ENCODE data around the gene AQP1. TPM values are rescaled to one million over a fixed set of nuclear protein-coding genes. Genes with fewer than 3 reads are reported as not detected.

Gene AQP1
- total and polyA plus RNA-seq, 7 donors, result 75.0 to 229 (median 97.8) TPM

- Histone ChIP-seq H3K27ac (peak overlapping the region; percentile 36), H3K4me1 (peaks cover 19% of the 10 kb centered on the region), H3K9me3 (no peaks in the 10 kb centered on the region), H3K36me3 (ENCODE audit: insufficient read depth in 1 of 2, low read depth in 1 of 2) (no peaks in the 10 kb centered on the region), H3K4me3 (peak overlapping the region; percentile 27), H3K27me3 (ENCODE audit: insufficient read depth in 3 of 3, low read length in 2 of 3) (no peaks in the 10 kb centered on the region)
- ATAC-seq, result peak; percentile 71 to 85 (median 78)
- peak; percentile 54 to 70 for DNase-seq
- intact Hi-C loops (cut with DNase I), result loop anchor here in 1 of 2 donors (5.0 kb wide), 1 partner anchor 124 kb away; no protein-coding TSS in a partner anchor
- TF ChIP-seq CTCF (IDR thresholded peaks at IDR 0.05), result no peak
- WGBS, 3 donors, result 21 to 29% (median 28%) methylated on average over 24 of the region's 24 CpGs
These were observed 19.7 kb downstream of the AQP1 start for GRCh38 chr7:30931161-30931928.

- DNase-seq (no peak), ATAC-seq (no peak)
- no peak for TF ChIP-seq CTCF (IDR thresholded peaks at IDR 0.05)
- WGBS, 3 donors, result 53 to 67% (median 55%) methylated on average over 9 of the region's 9 CpGs
- Histone ChIP-seq H3K27ac (peak overlapping the region; percentile 36), H3K4me1 (peaks cover 19% of the 10 kb centered on the region), H3K4me3 (peak overlapping the region; percentile 27), H3K9me3 (no peaks in the 10 kb centered on the region), H3K27me3 (ENCODE audit: insufficient read depth in 3 of 3, low read length in 2 of 3) (no peaks in the 10 kb centered on the region), H3K36me3 (ENCODE audit: insufficient read depth in 1 of 2, low read depth in 1 of 2) (no peaks in the 10 kb centered on the region)
- intact Hi-C loops (cut with DNase I), result loop anchor here in 1 of 2 donors (5.0 kb wide), 1 partner anchor 125 kb away; no protein-coding TSS in a partner anchor
These were observed 20.4 kb downstream of the AQP1 start for GRCh38 chr7:30931929-30932540.

- intact Hi-C loops (cut with DNase I), result loop anchor here in 1 of 2 donors (5.0 kb wide), 1 partner anchor 125 kb away; no protein-coding TSS in a partner anchor
- WGBS, 3 donors, result 81 to 92% (median 89%) methylated on average over 6 of the region's 6 CpGs
- H3K9me3 ChIP-seq, result no peaks in the 10 kb centered on the region
These were observed 20.9 kb downstream of the AQP1 start for GRCh38 chr7:30932562-30932961.

More at GRCh38 chr7:30932562-30932961, 20.9 kb downstream of the AQP1 start:
- Histone ChIP-seq H3K27me3 (ENCODE audit: insufficient read depth in 3 of 3, low read length in 2 of 3) (no peaks in the 10 kb centered on the region), H3K27ac (no peak overlapping the region), H3K36me3 (ENCODE audit: insufficient read depth in 1 of 2, low read depth in 1 of 2) (no peaks in the 10 kb centered on the region), H3K4me1 (peaks cover 19% of the 10 kb centered on the region), H3K4me3 (no peak overlapping the region)
- ATAC-seq, result no peak
- DNase-seq, result no peak
- TF ChIP-seq CTCF (IDR thresholded peaks at IDR 0.05), result no peak
